ENCODE measurements around the gene NIM1K. TPM values are rescaled to one million over a fixed set of nuclear protein-coding genes. Genes with fewer than 3 reads are reported as not detected.
"Not testable (repeated sequence)": the region's sequence is repeated elsewhere in the genome, so short reads cannot be mapped to it uniquely, and the experiment has no call there.

NIM1K gene
- polyA plus RNA-seq, 3 donors, result 0.13 TPM; not detected in 2

- H3K27ac Mint-ChIP-seq, result peak overlapping the region in 2 of 7 donors; percentile 35 to 52
- peaks cover 0 to 1% (median 0%) of the 10 kb centered on the region in 7 donors for H3K9me3 Mint-ChIP-seq
- Histone ChIP-seq H3K4me3 (replicated peaks in 1 of 3; ENCODE audit: low read depth in 2 of 3, low read length in 3 of 3) (no peak overlapping the region), H3K79me2 (ENCODE audit: insufficient read depth, low read length) (no peaks in the 10 kb centered on the region), H3K27me3 (ENCODE audit: control insufficient read depth in 2 of 2, insufficient read depth in 2 of 2, low read length in 2 of 2) (no peaks in the 10 kb centered on the region), H3K4me2 (replicated peaks; ENCODE audit: extremely low read depth, low read length, poor library complexity, severe bottlenecking) (no peak overlapping the region), H3K9ac (ENCODE audit: insufficient read depth, low read length, poor library complexity, severe bottlenecking) (no peak overlapping the region), H3K9me3 (replicated peaks in 1 of 2; ENCODE audit: control insufficient read depth in 1 of 2, insufficient read depth in 1 of 2, low read length in 2 of 2) (no peaks in the 10 kb centered on the region), H3K36me3 (replicated peaks in 1 of 2; ENCODE audit: control insufficient read depth in 1 of 2, insufficient read depth in 2 of 2, low read length in 2 of 2) (peaks cover 15 to 33% of the 10 kb centered on the region in 2 donors), H4K20me1 (ENCODE audit: insufficient read depth, low read length) (no peaks in the 10 kb centered on the region), H2AFZ (ENCODE audit: insufficient read depth, low read depth, low read length, poor library complexity, severe bottlenecking) (no peak overlapping the region), H3K4me1 (ENCODE audit: control insufficient read depth in 1 of 2, insufficient read depth in 2 of 2, low read length in 2 of 2) (no peaks in the 10 kb centered on the region), H3K27ac (ENCODE audit: low read depth in 1 of 2, low read length in 2 of 2) (no peak overlapping the region)
- peaks cover 5% of the 10 kb centered on the region for H3K4me1 Mint-ChIP-seq
- intact Hi-C loops (cut with micrococcal nuclease), result no loop called here
- no peak overlapping the region for H3K4me3 Mint-ChIP-seq
- peaks cover 17 to 34% of the 10 kb centered on the region in 2 donors for H3K36me3 Mint-ChIP-seq
- no peaks in the 10 kb centered on the region for H3K27me3 Mint-ChIP-seq (ENCODE audit: low read depth in 3 of 3)
- TF ChIP-seq, protein P1, sequence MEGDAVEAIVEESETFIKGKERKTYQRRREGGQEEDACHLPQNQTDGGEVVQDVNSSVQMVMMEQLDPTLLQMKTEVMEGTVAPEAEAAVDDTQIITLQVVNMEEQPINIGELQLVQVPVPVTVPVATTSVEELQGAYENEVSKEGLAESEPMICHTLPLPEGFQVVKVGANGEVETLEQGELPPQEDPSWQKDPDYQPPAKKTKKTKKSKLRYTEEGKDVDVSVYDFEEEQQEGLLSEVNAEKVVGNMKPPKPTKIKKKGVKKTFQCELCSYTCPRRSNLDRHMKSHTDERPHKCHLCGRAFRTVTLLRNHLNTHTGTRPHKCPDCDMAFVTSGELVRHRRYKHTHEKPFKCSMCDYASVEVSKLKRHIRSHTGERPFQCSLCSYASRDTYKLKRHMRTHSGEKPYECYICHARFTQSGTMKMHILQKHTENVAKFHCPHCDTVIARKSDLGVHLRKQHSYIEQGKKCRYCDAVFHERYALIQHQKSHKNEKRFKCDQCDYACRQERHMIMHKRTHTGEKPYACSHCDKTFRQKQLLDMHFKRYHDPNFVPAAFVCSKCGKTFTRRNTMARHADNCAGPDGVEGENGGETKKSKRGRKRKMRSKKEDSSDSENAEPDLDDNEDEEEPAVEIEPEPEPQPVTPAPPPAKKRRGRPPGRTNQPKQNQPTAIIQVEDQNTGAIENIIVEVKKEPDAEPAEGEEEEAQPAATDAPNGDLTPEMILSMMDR (IDR thresholded peaks at IDR 0.05), result no peak
- 80% methylated on average over 1 of the region's 7 CpGs for WGBS (ENCODE audit: insufficient coverage)
- DNase-seq, result no peak
These were observed 12.2 kb upstream of the NIM1K start for GRCh38 chr5:43179836-43180235.

- Histone ChIP-seq H2AFZ (ENCODE audit: insufficient read depth, low read depth, low read length, poor library complexity, severe bottlenecking) (no peak overlapping the region), H3K9ac (ENCODE audit: insufficient read depth, low read length, poor library complexity, severe bottlenecking) (no peak overlapping the region), H3K27me3 (ENCODE audit: control insufficient read depth in 2 of 2, insufficient read depth in 2 of 2, low read length in 2 of 2) (no peaks in the 10 kb centered on the region), H3K36me3 (replicated peaks in 1 of 2; ENCODE audit: control insufficient read depth in 1 of 2, insufficient read depth in 2 of 2, low read length in 2 of 2) (peaks cover 0 to 11% of the 10 kb centered on the region in 2 donors), H3K4me1 (ENCODE audit: control insufficient read depth in 1 of 2, insufficient read depth in 2 of 2, low read length in 2 of 2) (no peaks in the 10 kb centered on the region), H3K79me2 (ENCODE audit: insufficient read depth, low read length) (no peaks in the 10 kb centered on the region), H3K4me3 (replicated peaks in 1 of 3; ENCODE audit: low read depth in 2 of 3, low read length in 3 of 3) (no peak overlapping the region), H3K27ac (ENCODE audit: low read depth in 1 of 2, low read length in 2 of 2) (no peak overlapping the region), H4K20me1 (ENCODE audit: insufficient read depth, low read length) (no peaks in the 10 kb centered on the region), H3K9me3 (replicated peaks in 1 of 2; ENCODE audit: control insufficient read depth in 1 of 2, insufficient read depth in 1 of 2, low read length in 2 of 2) (no peaks in the 10 kb centered on the region), H3K4me2 (replicated peaks; ENCODE audit: extremely low read depth, low read length, poor library complexity, severe bottlenecking) (no peak overlapping the region)
- H3K4me3 Mint-ChIP-seq, result no peak overlapping the region
- 94% methylated on average over 6 of the region's 10 CpGs for WGBS (ENCODE audit: insufficient coverage)
- intact Hi-C loops (cut with micrococcal nuclease), result no loop called here
- H3K27me3 Mint-ChIP-seq (ENCODE audit: low read depth in 3 of 3), result peaks cover 0 to 2% (median 0%) of the 10 kb centered on the region in 3 donors
- peaks cover 9 to 18% of the 10 kb centered on the region in 2 donors for H3K36me3 Mint-ChIP-seq
- TF ChIP-seq, protein P1 (IDR thresholded peaks at IDR 0.05), result no peak
- no peak for DNase-seq
- no peak overlapping the region for H3K27ac Mint-ChIP-seq
- peaks cover 5% of the 10 kb centered on the region for H3K4me1 Mint-ChIP-seq
- H3K9me3 Mint-ChIP-seq, result peaks cover 0 to 5% (median 0%) of the 10 kb centered on the region in 7 donors
These were observed 9.6 kb upstream of the NIM1K start for GRCh38 chr5:43182421-43182820.

GRCh38 chr5:43183101-43183500 lies 8.9 kb upstream of the NIM1K start:
- H3K9me3 Mint-ChIP-seq; H3K9me3 ChIP-seq (replicated peaks in 1 of 2; ENCODE audit: control insufficient read depth in 1 of 2, insufficient read depth in 1 of 2, low read length in 2 of 2); H3K4me2 ChIP-seq (replicated peaks; ENCODE audit: extremely low read depth, low read length, poor library complexity, severe bottlenecking); H3K27me3 ChIP-seq (ENCODE audit: control insufficient read depth in 2 of 2, insufficient read depth in 2 of 2, low read length in 2 of 2); H3K4me1 ChIP-seq (ENCODE audit: control insufficient read depth in 1 of 2, insufficient read depth in 2 of 2, low read length in 2 of 2); H3K27ac ChIP-seq (ENCODE audit: low read depth in 1 of 2, low read length in 2 of 2); H3K4me3 ChIP-seq (replicated peaks in 1 of 3; ENCODE audit: low read depth in 2 of 3, low read length in 3 of 3); intact Hi-C loops (cut with micrococcal nuclease); H3K4me1 Mint-ChIP-seq; H3K27me3 Mint-ChIP-seq (ENCODE audit: low read depth in 3 of 3); H3K36me3 ChIP-seq (replicated peaks in 1 of 2; ENCODE audit: control insufficient read depth in 1 of 2, insufficient read depth in 2 of 2, low read length in 2 of 2); H2AFZ ChIP-seq (ENCODE audit: insufficient read depth, low read depth, low read length, poor library complexity, severe bottlenecking); H4K20me1 ChIP-seq (ENCODE audit: insufficient read depth, low read length); H3K4me3 Mint-ChIP-seq; H3K27ac Mint-ChIP-seq; H3K9ac ChIP-seq (ENCODE audit: insufficient read depth, low read length, poor library complexity, severe bottlenecking); DNase-seq; H3K79me2 ChIP-seq (ENCODE audit: insufficient read depth, low read length): not testable (repeated sequence)
- 100% methylated on average over 8 of the region's 11 CpGs for WGBS (ENCODE audit: insufficient coverage)
- H3K36me3 Mint-ChIP-seq, result peaks cover 7 to 16% of the 10 kb centered on the region in 2 donors

All from CD14-positive monocyte (primary cell).